Measurements from ENCODE around the gene NFATC4. TPM values are rescaled to one million over a fixed set of nuclear protein-coding genes. Genes with fewer than 3 reads are reported as not detected.
"Not testable (repeated sequence)": the region's sequence is repeated elsewhere in the genome, so short reads cannot be mapped to it uniquely, and the experiment has no call there.

Gene NFATC4
- polyA plus RNA-seq, 1 donor from 2014 or later = 0.22 TPM

DNA sequence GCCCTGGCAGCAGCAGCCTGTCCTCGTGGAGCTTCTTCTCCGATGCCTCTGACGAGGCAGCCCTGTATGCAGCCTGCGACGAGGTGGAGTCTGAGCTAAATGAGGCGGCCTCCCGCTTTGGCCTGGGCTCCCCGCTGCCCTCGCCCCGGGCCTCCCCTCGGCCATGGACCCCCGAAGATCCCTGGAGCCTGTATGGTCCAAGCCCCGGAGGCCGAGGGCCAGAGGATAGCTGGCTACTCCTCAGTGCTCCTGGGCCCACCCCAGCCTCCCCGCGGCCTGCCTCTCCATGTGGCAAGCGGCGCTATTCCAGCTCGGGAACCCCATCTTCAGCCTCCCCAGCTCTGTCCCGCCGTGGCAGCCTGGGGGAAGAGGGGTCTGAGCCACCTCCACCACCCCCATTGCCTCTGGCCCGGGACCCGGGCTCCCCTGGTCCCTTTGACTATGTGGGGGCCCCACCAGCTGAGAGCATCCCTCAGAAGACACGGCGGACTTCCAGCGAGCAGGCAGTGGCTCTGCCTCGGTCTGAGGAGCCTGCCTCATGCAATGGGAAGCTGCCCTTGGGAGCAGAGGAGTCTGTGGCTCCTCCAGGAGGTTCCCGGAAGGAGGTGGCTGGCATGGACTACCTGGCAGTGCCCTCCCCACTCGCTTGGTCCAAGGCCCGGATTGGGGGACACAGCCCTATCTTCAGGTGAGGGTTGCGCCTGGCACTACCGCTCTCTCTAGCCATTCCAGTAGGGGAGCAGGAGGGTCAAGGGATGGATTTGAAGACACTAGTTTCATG lies 2.1 kb downstream of the NFATC4 start:
- H4K20me1 ChIP-seq (ENCODE audit: insufficient read depth) = no peaks in the 10 kb centered on the region
- no peak for TF ChIP-seq EZH2 (IDR thresholded peaks at IDR 0.05; ENCODE audit: borderline replicate concordance, insufficient read depth, low read length, poor library complexity, severe bottlenecking)
- no peak for TF ChIP-seq TAF1 (IDR thresholded peaks at IDR 0.05; ENCODE audit: low read depth)
- no peak for TF ChIP-seq MXI1 (conservative IDR thresholded peaks at IDR 0.05; ENCODE audit: poor library complexity, severe bottlenecking)
- no peak for TF ChIP-seq CTCF (IDR thresholded peaks at IDR 0.05; ENCODE audit: poor library complexity, severe bottlenecking)
- TF ChIP-seq POLR2AphosphoS5 (IDR thresholded peaks at IDR 0.05) = no peak
- no peak for TF ChIP-seq SMC3 (conservative IDR thresholded peaks at IDR 0.05; ENCODE audit: poor library complexity)
- TF ChIP-seq EP300 (conservative IDR thresholded peaks at IDR 0.05; ENCODE audit: poor library complexity, severe bottlenecking) = no peak
- TF ChIP-seq, protein P1, sequence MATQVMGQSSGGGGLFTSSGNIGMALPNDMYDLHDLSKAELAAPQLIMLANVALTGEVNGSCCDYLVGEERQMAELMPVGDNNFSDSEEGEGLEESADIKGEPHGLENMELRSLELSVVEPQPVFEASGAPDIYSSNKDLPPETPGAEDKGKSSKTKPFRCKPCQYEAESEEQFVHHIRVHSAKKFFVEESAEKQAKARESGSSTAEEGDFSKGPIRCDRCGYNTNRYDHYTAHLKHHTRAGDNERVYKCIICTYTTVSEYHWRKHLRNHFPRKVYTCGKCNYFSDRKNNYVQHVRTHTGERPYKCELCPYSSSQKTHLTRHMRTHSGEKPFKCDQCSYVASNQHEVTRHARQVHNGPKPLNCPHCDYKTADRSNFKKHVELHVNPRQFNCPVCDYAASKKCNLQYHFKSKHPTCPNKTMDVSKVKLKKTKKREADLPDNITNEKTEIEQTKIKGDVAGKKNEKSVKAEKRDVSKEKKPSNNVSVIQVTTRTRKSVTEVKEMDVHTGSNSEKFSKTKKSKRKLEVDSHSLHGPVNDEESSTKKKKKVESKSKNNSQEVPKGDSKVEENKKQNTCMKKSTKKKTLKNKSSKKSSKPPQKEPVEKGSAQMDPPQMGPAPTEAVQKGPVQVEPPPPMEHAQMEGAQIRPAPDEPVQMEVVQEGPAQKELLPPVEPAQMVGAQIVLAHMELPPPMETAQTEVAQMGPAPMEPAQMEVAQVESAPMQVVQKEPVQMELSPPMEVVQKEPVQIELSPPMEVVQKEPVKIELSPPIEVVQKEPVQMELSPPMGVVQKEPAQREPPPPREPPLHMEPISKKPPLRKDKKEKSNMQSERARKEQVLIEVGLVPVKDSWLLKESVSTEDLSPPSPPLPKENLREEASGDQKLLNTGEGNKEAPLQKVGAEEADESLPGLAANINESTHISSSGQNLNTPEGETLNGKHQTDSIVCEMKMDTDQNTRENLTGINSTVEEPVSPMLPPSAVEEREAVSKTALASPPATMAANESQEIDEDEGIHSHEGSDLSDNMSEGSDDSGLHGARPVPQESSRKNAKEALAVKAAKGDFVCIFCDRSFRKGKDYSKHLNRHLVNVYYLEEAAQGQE (IDR thresholded peaks at IDR 0.05; ENCODE audit: borderline replicate concordance) = no peak
- TF ChIP-seq RAD21 (conservative IDR thresholded peaks at IDR 0.05) = no peak
- no peak overlapping the region for H3K27ac ChIP-seq (ENCODE audit: low read length)
- H3K4me2 ChIP-seq (ENCODE audit: low read length) = no peak overlapping the region
- no peak overlapping the region for H2AFZ ChIP-seq (ENCODE audit: low read depth, low read length)
- no peaks in the 10 kb centered on the region for H3F3A ChIP-seq (ENCODE audit: insufficient read depth, low read length, poor library complexity, severe bottlenecking)
- no peak overlapping the region for H3K4me3 ChIP-seq (ENCODE audit: low read length)
- H3K9me2 ChIP-seq (ENCODE audit: insufficient read depth, low read length) = no peaks in the 10 kb centered on the region
- H3K79me2 ChIP-seq (replicated peaks; ENCODE audit: insufficient read depth, low read length) = no peaks in the 10 kb centered on the region
- peaks cover 22% of the 10 kb centered on the region for H3K27me3 ChIP-seq (ENCODE audit: insufficient read depth, low read depth, low read length)
- no peaks in the 10 kb centered on the region for H3K36me3 ChIP-seq (ENCODE audit: insufficient read depth, low read length)
- H3K9me3 ChIP-seq (ENCODE audit: low read length) = no peaks in the 10 kb centered on the region
- H3K9ac ChIP-seq (ENCODE audit: low read length) = no peak overlapping the region

GRCh38 chr14:24370748-24371147 lies 2.8 kb downstream of the NFATC4 start:
- no peak overlapping the region for H3K4me3 ChIP-seq (ENCODE audit: low read length)
- H3K9me3 ChIP-seq (ENCODE audit: low read length) = no peaks in the 10 kb centered on the region
- no peak overlapping the region for H3K27ac ChIP-seq (ENCODE audit: low read length)
- H3K9me2 ChIP-seq (ENCODE audit: insufficient read depth, low read length) = no peaks in the 10 kb centered on the region
- no peak overlapping the region for H3K9ac ChIP-seq (ENCODE audit: low read length)
- no peaks in the 10 kb centered on the region for H4K20me1 ChIP-seq (ENCODE audit: insufficient read depth)
- TF ChIP-seq POLR2AphosphoS5 (IDR thresholded peaks at IDR 0.05) (no peak), RAD21 (conservative IDR thresholded peaks at IDR 0.05) (no peak), CTCF (IDR thresholded peaks at IDR 0.05; ENCODE audit: poor library complexity, severe bottlenecking) (no peak), SMC3 (conservative IDR thresholded peaks at IDR 0.05; ENCODE audit: poor library complexity) (no peak), EP300 (conservative IDR thresholded peaks at IDR 0.05; ENCODE audit: poor library complexity, severe bottlenecking) (no peak), EZH2 (IDR thresholded peaks at IDR 0.05; ENCODE audit: borderline replicate concordance, insufficient read depth, low read length, poor library complexity, severe bottlenecking) (no peak), MXI1 (conservative IDR thresholded peaks at IDR 0.05; ENCODE audit: poor library complexity, severe bottlenecking) (no peak)
- no peaks in the 10 kb centered on the region for H3K79me2 ChIP-seq (replicated peaks; ENCODE audit: insufficient read depth, low read length)
- no peak overlapping the region for H2AFZ ChIP-seq (ENCODE audit: low read depth, low read length)
- no peaks in the 10 kb centered on the region for H3F3A ChIP-seq (ENCODE audit: insufficient read depth, low read length, poor library complexity, severe bottlenecking)
- H3K36me3 ChIP-seq (ENCODE audit: insufficient read depth, low read length) = no peaks in the 10 kb centered on the region
- H3K4me2 ChIP-seq (ENCODE audit: low read length) = no peak overlapping the region
- peaks cover 20% of the 10 kb centered on the region for H3K27me3 ChIP-seq (ENCODE audit: insufficient read depth, low read depth, low read length)

DNA sequence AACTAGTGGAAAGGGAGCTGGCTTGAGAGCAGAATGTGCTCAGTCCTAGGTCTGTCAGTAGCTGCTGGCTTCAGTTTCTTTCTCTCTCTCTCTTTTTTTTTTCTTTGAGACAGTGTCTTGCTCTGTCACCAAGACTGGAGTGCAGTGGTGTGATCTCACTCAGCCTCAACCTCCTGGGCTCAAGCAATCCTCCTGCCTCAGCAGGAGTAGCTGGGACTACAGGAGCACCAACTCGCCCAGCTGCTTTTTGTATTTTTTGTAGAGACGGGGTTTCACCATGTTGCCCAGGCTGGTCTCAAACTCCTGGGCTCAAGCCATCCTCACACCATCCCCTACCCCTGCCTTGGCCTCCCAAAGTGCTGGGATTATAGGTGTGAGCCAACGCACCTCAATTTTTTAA lies 3.6 kb downstream of the NFATC4 start:
- not testable (repeated sequence) for H3K9me2 ChIP-seq (ENCODE audit: insufficient read depth, low read length); H3K9ac ChIP-seq (ENCODE audit: low read length); H3K4me2 ChIP-seq (ENCODE audit: low read length); H4K20me1 ChIP-seq (ENCODE audit: insufficient read depth); H3K79me2 ChIP-seq (replicated peaks; ENCODE audit: insufficient read depth, low read length); H3K36me3 ChIP-seq (ENCODE audit: insufficient read depth, low read length); H3F3A ChIP-seq (ENCODE audit: insufficient read depth, low read length, poor library complexity, severe bottlenecking); H3K9me3 ChIP-seq (ENCODE audit: low read length); H3K4me3 ChIP-seq (ENCODE audit: low read length); H3K27ac ChIP-seq (ENCODE audit: low read length); H2AFZ ChIP-seq (ENCODE audit: low read depth, low read length)
- H3K27me3 ChIP-seq (ENCODE audit: insufficient read depth, low read depth, low read length) = peaks cover 12% of the 10 kb centered on the region

Data from neural cell (in vitro differentiated cells).